Naive thymus-derived CD4-positive, alpha-beta T cell (primary cell): ENCODE results near the gene APOD. TPM values are rescaled to one million over a fixed set of nuclear protein-coding genes. Genes with fewer than 3 reads are reported as not detected.

ENCODE experiments used
- ATAC-seq: fragments of 150-1000 bp; cut with Tn5 transposase; 2 replicates; pipeline ENCODE4 v1.10.0; 2021; ENCODE audit warnings: mild to moderate bottlenecking, moderate library complexity
- CTCF ChIA-PET: fragments of 350-600 bp; sonication (Branson Sonifier 250); formaldehyde crosslinking; loops from one replicate; lab custom pipeline; 2021; ENCODE audit warnings: antibody characterized with exemption; lab: Charles Lee
- POLR2A ChIA-PET: fragments of 350-600 bp; sonication (Branson Sonifier 250); formaldehyde crosslinking; loops from one replicate; lab custom pipeline; 2021; ENCODE audit warnings: antibody characterized with exemption, inconsistent platforms; lab: Charles Lee
- DNase-seq, 9 donors: peaks; one replicate each; pipeline versions ENCODE4 v3.0.0 to v3.0.0-alpha.2; 2020 to 2022; ENCODE audit warnings: mixed read lengths in 1 of 9
- H3K27ac ChIP-seq: one replicate; pipeline ENCODE4 v1.7.0; 2013; ENCODE audit warnings: mild to moderate bottlenecking, low read depth, low read length, moderate library complexity
- H3K27me3 ChIP-seq, 2 donors: one replicate each; pipeline ENCODE4 v1.7.0; 2013; ENCODE audit warnings: low read length in 2 of 2, mild to moderate bottlenecking in 2 of 2, moderate library complexity in 2 of 2; ENCODE audit not compliant: control insufficient read depth in 2 of 2, insufficient read depth in 2 of 2
- H3K36me3 ChIP-seq, 3 experiments: 1 replicate in 2 of 3; 2 replicates in 1 of 3; pipeline ENCODE4 v1.7.0; 2013; ENCODE audit warnings: low read length in 3 of 3, mild to moderate bottlenecking in 3 of 3, moderate library complexity in 1 of 3; ENCODE audit not compliant: insufficient read depth in 3 of 3, control insufficient read depth in 2 of 3
- H3K4me1 ChIP-seq, 2 donors: one replicate each; pipeline ENCODE4 v1.7.0; 2013; ENCODE audit warnings: low read length in 2 of 2, mild to moderate bottlenecking in 2 of 2, moderate library complexity in 1 of 2; ENCODE audit not compliant: control insufficient read depth in 2 of 2, insufficient read depth in 2 of 2
- H3K4me3 ChIP-seq: 2 replicates; pipeline ENCODE4 v1.7.0; 2013; ENCODE audit warnings: mild to moderate bottlenecking, low read length
- H3K9me3 ChIP-seq, 3 experiments: 1 replicate in 2 of 3; 2 replicates in 1 of 3; pipeline ENCODE4 v1.7.0; 2013; ENCODE audit warnings: low read length in 3 of 3; ENCODE audit not compliant: control insufficient read depth in 2 of 3
- H3K27ac Mint-ChIP-seq, 9 donors: one replicate each; pipeline ENCODE4 v1.8.0; 2020 to 2022; ENCODE audit warnings: mixed read lengths in 9 of 9, mild to moderate bottlenecking in 8 of 9, moderate library complexity in 5 of 9, inconsistent platforms in 2 of 9
- H3K27me3 Mint-ChIP-seq, 5 donors: one replicate each; pipeline ENCODE4 v1.8.0; 2021 to 2022; ENCODE audit warnings: mixed read lengths in 5 of 5, mild to moderate bottlenecking in 1 of 5
- H3K36me3 Mint-ChIP-seq, 5 donors: one replicate each; pipeline ENCODE4 v1.8.0; 2020 to 2022; ENCODE audit warnings: mixed read lengths in 5 of 5, mild to moderate bottlenecking in 3 of 5, inconsistent platforms in 1 of 5
- H3K4me1 Mint-ChIP-seq, 7 donors: one replicate each; pipeline ENCODE4 v1.8.0; 2020 to 2022; ENCODE audit warnings: mixed read lengths in 7 of 7, mild to moderate bottlenecking in 3 of 7, inconsistent platforms in 1 of 7
- H3K4me3 Mint-ChIP-seq, 10 donors: one replicate each; pipeline ENCODE4 v1.8.0; 2020 to 2022; ENCODE audit warnings: mild to moderate bottlenecking in 10 of 10, mixed read lengths in 10 of 10, moderate library complexity in 6 of 10, inconsistent platforms in 2 of 10
- H3K9me3 Mint-ChIP-seq, 11 donors: one replicate each; pipeline ENCODE4 v1.8.0; 2020 to 2022; ENCODE audit warnings: mixed read lengths in 11 of 11, mild to moderate bottlenecking in 4 of 11, inconsistent platforms in 1 of 11, moderate library complexity in 1 of 11
- intact Hi-C, 2 donors: fragments of 100-400 bp; cut with micrococcal nuclease; formaldehyde crosslinking; loops; one replicate each; pipeline ENCODE4 v1.15.1; 2023
- polyA plus RNA-seq, 2 donors: library from polyadenylated mRNA; unstranded; fragments of 300-500 nt; fragmentation: Illumina TruSeq; gene quantifications; one replicate each; pipeline ENCODE4 v1.2.3, GENCODE V29; 2021
- total RNA-seq, 6 experiments: library from RNA in 5 of 6; stranded (reverse) in 5 of 6; gene quantifications; 1 replicate in 5 of 6; 2 replicates in 1 of 6; pipeline ENCODE4 v1.2.3 and lab custom pipeline; 2021 to 2026

Gene APOD
- total and polyA plus RNA-seq, 7 experiments from 2014 or later, result 0.56 TPM; not detected in 6

DNA sequence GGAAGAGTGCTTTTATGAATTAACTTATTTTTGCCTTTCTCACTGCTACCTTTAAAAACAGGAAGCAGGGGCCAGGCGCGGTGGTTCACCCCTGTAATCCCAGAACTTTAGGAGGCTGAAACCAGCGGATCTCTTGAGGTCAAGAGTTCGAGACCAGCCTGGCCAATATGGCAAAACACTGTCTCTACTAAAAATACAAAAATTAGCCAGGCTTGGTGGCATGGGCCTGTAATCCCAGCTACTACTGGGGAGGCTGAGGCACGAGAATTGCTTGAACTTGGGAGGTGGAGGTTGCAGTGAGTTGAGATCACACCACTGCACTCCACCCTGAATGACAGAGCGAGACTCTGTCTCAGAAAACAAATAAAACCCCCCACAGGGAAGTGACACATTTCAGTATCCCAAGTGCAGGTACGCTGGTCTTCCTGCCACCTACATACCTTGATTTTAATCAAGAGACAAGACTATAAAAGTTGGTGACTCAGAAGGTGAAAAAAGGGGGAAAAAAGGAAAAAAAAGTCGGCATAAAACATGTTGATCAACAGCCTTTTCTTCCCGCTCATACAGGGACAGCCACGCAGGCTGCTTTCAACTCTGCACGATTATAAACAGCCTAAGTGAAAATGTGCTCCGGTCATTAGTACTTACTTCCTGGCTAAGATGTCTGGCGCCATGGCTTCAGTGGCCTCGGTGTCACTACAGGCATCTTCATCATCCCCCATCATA is 59.4 kb downstream of the APOD start:
- peaks cover 10 to 18% (median 18%) of the 10 kb centered on the region in 3 experiments for H3K36me3 ChIP-seq
- no peaks in the 10 kb centered on the region for H3K27me3 ChIP-seq
- H3K27ac ChIP-seq, result peak overlapping the region; percentile 50
- intact Hi-C loops, result loop anchor here (1.0 to 5.0 kb wide), 4 partner anchors 14 to 82 kb away; partner anchors contain the start of gene ACAP2 (in 1 of the 2)
- ATAC-seq, result peak; percentile 47
- ChIA-PET POLR2A (interaction anchor here (0.6 to 5.4 kb wide), 4 partner anchors 18 to 1480 kb away, joined by 3 to 37 read pairs (median 16); partner anchors contain the start of gene PPP1R2), CTCF (interaction anchor here (1.2 to 6.4 kb wide), 5 partner anchors 17 to 260 kb away, joined by 3 to 76 read pairs (median 4); partner anchors contain the start of gene XXYLT1)
- peaks cover 20 to 35% of the 10 kb centered on the region in 2 donors for H3K4me1 ChIP-seq
- H3K4me3 ChIP-seq, result peak overlapping the region; percentile 27
- Mint-ChIP-seq H3K4me3 (peak overlapping the region; percentile 49 to 81 (median 66)), H3K4me1 (peaks cover 24 to 77% (median 66%) of the 10 kb centered on the region in 7 donors), H3K36me3 (peaks cover 6 to 33% (median 29%) of the 10 kb centered on the region in 5 donors), H3K27ac (peak overlapping the region; percentile 79 to 95 (median 91)), H3K27me3 (no peaks in the 10 kb centered on the region), H3K9me3 (peaks cover 0 to 1% (median 0%) of the 10 kb centered on the region in 11 donors)
- H3K9me3 ChIP-seq, result no peaks in the 10 kb centered on the region
- DNase-seq, result peak in 1 of 9 donors; percentile 31

DNA sequence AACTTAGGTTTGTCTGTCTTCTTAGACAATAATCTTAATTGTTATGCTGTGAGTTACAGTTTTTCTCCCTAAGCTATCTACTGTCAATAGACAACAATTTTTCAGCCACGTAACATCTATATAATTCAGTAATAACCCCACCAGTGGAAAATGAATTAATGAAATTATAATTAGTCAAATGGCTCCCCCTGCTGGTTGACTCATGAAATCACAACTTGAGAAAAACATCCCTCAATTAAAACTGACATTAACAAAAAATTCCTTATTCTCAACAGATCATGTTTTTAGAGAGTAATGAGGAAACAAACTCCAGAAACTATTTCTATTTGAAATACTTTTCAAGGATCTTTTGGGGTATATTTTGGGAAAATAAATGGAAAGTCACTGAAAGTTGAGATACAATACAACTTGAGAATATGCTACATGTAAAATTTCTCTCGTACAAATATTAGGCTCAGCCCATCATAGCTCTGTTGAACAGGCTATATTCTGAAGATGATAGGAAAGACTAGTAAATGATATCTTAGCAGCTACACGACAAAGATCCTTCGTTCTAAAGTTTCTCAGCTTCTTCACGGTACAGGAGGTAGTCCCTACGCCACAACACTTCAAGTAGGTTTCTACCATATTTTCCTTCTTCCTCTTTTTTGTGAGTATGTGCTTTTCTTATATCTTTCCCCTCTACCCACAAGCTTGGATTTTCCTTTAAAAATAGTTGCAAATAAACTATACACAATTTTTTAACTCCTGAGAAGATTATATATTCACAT is 61.3 kb downstream of the APOD start:
- intact Hi-C loops, result loop anchor here (1.0 to 5.0 kb wide), 5 partner anchors 11 to 840 kb away; partner anchors contain the start of genes XXYLT1 (in 2 of the 2) and ACAP2 (in 1 of the 2)
- no peaks in the 10 kb centered on the region for H3K27me3 ChIP-seq
- ATAC-seq, result peak; percentile 64
- peak overlapping the region; percentile 50 for H3K27ac ChIP-seq
- H3K4me3 Mint-ChIP-seq, result peak overlapping the region in 4 of 10 donors; percentile 10 to 61 (median 35)
- DNase-seq, result peak in 6 of 9 donors; percentile 19 to 56 (median 50)
- peaks cover 4 to 28% (median 15%) of the 10 kb centered on the region in 5 donors for H3K36me3 Mint-ChIP-seq
- peaks cover 18 to 33% of the 10 kb centered on the region in 2 donors for H3K4me1 ChIP-seq
- H3K9me3 Mint-ChIP-seq, result peaks cover 0 to 1% (median 0%) of the 10 kb centered on the region in 11 donors
- CTCF ChIA-PET, result interaction anchor here (0.6 to 6.4 kb wide), 23 partner anchors 9 to 850 kb away, joined by 3 to 76 read pairs (median 4); partner anchors contain the start of genes LSG1, PPP1R2 and XXYLT1
- no peaks in the 10 kb centered on the region for H3K27me3 Mint-ChIP-seq
- POLR2A ChIA-PET, result interaction anchor here (0.6 to 5.4 kb wide), 8 partner anchors 16 to 252 kb away, joined by 3 to 37 read pairs (median 4); partner anchors contain the start of genes PPP1R2 and XXYLT1
- H3K27ac Mint-ChIP-seq, result peak overlapping the region in 8 of 9 donors; percentile 56 to 91 (median 82)
- H3K36me3 ChIP-seq, result peaks cover 6 to 25% (median 18%) of the 10 kb centered on the region in 3 experiments
- H3K4me1 Mint-ChIP-seq, result peaks cover 18 to 64% (median 56%) of the 10 kb centered on the region in 7 donors
- H3K9me3 ChIP-seq, result no peaks in the 10 kb centered on the region
- no peak overlapping the region for H3K4me3 ChIP-seq

Other genes starting within 250 kb of the APOD start
- gene ACAP2, start 140.9 kb downstream of the APOD start, total RNA-seq, result 100 to 1,000 TPM in 1 of 5 experiments, 10 to 100 TPM in 4; 68.1 to 111 (median 74.2) TPM
- gene ACAP2, start 140.9 kb downstream of the APOD start, polyA plus RNA-seq, result 10 to 100 TPM; 40.1 to 45.7 TPM
- gene PPP1R2, start 40.6 kb downstream of the APOD start, total RNA-seq, result 100 to 1,000 TPM in 4 of 5 experiments, 10 to 100 TPM in 1; 76.1 to 160 (median 150) TPM
- 100 to 1,000 TPM; 299 to 329 TPM for gene PPP1R2, start 40.6 kb downstream of the APOD start, polyA plus RNA-seq
- gene MUC20, start 137.0 kb upstream of the APOD start, total RNA-seq, result 10 to 100 TPM in 4 of 5 experiments, 1 to 10 TPM in 1; 7.9 to 17.8 (median 13.2) TPM
- under 1 TPM; 0.66 to 0.97 TPM for gene MUC20, start 137.0 kb upstream of the APOD start, polyA plus RNA-seq
- gene MUC4, start 228.0 kb upstream of the APOD start, total RNA-seq, result under 1 TPM in 2 of 5 experiments, not detected in 3; 0.07 to 0.48 TPM
- not detected for gene MUC4, start 228.0 kb upstream of the APOD start, polyA plus RNA-seq